ENCODE data around the gene RAPGEF6. TPM values are rescaled to one million over a fixed set of nuclear protein-coding genes. Genes with fewer than 3 reads are reported as not detected.
A peak's percentile ranks its signal among the peaks of the same experiment; 100 is the strongest.

The RAPGEF6 gene
- total and polyA plus RNA-seq, 8 donors, result 1.4 to 43.9 (median 18.1) TPM

DNA sequence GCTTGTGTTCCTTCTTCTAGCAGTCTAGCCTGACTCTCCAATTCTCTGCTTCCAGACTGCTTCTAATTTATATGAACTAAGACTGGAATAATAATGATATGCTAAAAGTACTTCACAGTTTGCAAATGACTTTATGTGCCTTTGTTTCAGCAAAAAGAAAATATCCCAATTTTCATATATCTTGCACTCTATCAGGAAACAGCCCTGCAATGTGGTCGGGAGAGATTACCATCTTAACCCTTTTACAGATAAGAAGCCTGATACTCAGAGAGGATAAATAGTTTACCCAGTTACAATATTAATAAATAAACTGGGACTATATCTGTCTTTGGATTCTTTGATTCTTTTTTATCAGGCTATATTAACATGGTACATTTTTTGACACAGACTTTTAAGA, 245.2 kb downstream of the RAPGEF6 start:
- H3K27me3 ChIP-seq, result no peaks in the 10 kb centered on the region
- 20 to 61% (median 41%) methylated on average over 1 of the region's 1 CpG for WGBS, 5 donors
- no peaks in the 10 kb centered on the region for H3K9me3 ChIP-seq
- no peak overlapping the region for H3K4me3 ChIP-seq
- H3K36me3 ChIP-seq, result peaks cover 0 to 49% (median 30%) of the 10 kb centered on the region in 4 donors
- no peak for DNase-seq
- TF ChIP-seq, protein P1, sequence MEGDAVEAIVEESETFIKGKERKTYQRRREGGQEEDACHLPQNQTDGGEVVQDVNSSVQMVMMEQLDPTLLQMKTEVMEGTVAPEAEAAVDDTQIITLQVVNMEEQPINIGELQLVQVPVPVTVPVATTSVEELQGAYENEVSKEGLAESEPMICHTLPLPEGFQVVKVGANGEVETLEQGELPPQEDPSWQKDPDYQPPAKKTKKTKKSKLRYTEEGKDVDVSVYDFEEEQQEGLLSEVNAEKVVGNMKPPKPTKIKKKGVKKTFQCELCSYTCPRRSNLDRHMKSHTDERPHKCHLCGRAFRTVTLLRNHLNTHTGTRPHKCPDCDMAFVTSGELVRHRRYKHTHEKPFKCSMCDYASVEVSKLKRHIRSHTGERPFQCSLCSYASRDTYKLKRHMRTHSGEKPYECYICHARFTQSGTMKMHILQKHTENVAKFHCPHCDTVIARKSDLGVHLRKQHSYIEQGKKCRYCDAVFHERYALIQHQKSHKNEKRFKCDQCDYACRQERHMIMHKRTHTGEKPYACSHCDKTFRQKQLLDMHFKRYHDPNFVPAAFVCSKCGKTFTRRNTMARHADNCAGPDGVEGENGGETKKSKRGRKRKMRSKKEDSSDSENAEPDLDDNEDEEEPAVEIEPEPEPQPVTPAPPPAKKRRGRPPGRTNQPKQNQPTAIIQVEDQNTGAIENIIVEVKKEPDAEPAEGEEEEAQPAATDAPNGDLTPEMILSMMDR (IDR thresholded peaks at IDR 0.05), result no peak
- TF ChIP-seq POLR2A (IDR thresholded peaks at IDR 0.05) (no peak), EP300 (IDR thresholded peaks at IDR 0.05) (no peak), POLR2AphosphoS5 (IDR thresholded peaks at IDR 0.05) (no peak)
- peaks cover 16 to 47% (median 34%) of the 10 kb centered on the region in 4 donors for H3K4me1 ChIP-seq
- intact Hi-C loops (cut with DNase I; ENCODE audit: low total_unique reads), result no loop called here
- H3K27ac ChIP-seq, result no peak overlapping the region

DNA sequence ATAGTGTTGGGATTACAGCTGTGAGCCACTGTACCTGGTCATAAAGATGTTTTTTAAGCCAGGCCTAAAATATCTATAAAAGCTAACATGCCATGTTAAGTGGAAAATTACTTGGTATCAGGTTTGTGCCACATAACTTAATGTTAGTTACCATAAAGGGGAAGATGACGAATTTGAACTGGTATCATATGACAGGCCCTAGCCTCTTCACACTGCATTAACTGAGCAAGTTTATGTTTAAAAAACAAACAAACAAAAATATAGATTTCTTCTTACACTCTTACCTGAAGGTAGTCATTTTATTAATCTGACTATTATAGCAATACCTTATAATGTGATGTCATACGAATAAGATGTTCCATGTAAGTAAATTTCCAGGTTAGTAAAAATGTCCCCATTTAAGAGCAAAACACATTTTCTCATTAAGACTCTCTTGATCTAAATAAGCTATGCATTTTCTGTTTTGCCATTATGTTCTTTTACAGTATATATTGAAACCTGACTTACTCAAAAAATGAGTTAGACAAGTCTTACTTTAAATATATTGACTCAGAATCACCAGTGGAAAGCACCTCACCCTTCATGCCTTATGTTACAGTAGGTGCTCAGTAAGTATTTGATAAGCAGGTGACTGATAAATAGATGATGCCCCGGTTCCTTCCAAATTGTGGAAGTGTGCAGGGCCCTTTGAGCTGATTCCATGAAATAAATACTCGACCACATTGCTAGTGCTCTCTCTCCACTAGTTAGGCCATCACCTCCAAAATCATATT, 245.7 kb downstream of the RAPGEF6 start:
- H3K27me3 ChIP-seq, result no peaks in the 10 kb centered on the region
- intact Hi-C loops (cut with DNase I; ENCODE audit: low total_unique reads), result no loop called here
- H3K4me1 ChIP-seq, result peaks cover 16 to 41% (median 30%) of the 10 kb centered on the region in 4 donors
- no peak for TF ChIP-seq POLR2A (IDR thresholded peaks at IDR 0.05)
- TF ChIP-seq, protein P1 (IDR thresholded peaks at IDR 0.05), result no peak
- no peak for TF ChIP-seq POLR2AphosphoS5 (IDR thresholded peaks at IDR 0.05)
- TF ChIP-seq EP300 (IDR thresholded peaks at IDR 0.05), result no peak
- no peak for DNase-seq
- peaks cover 0 to 47% (median 29%) of the 10 kb centered on the region in 4 donors for H3K36me3 ChIP-seq
- no peaks in the 10 kb centered on the region for H3K9me3 ChIP-seq
- no peak overlapping the region for H3K4me3 ChIP-seq
- no peak overlapping the region for H3K27ac ChIP-seq
- WGBS, 5 donors, result 76 to 85% (median 83%) methylated on average over 4 of the region's 4 CpGs

DNA sequence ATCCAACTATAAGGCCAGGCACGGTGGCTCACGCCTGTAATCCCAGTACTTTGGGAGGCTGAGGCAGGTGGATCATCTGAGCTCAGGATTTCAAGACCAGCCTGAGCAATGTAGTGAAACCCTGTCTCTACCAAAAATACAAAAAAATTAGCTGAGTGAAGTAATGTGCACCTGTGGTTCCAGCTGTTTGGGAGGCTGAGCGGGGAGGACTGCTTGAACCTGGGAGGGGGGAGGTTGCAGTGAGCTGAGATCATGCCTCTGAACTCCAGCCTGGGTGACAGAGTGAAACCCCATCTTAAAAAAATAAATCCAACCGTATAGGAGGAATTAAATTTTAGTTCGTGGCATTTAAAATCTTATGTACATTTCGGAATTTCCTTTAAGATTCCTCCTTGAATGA, 247.8 kb downstream of the RAPGEF6 start:
- peak overlapping the region in 3 of 5 donors; percentile 1 to 57 (median 44) for H3K27ac ChIP-seq

DNA sequence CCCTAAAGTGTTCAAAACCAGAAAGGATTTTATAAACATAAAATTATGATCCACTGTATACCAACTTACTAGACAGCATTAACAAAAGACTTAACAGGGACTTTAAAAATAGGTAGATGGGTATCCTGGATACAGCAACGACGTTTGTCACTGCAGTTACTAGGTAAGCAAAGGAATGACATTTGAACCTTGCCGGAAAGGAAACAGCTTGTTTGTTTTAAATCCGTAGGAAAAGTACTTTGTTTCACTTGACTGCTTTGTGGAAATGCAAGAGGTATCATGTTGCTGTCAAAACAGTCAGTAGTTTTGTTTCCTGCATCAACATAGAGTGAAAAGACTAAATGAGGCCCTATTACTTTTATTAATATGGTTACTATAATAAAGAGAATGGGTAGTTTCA, 248.2 kb downstream of the RAPGEF6 start:
- Histone ChIP-seq H3K36me3 (peaks cover 0 to 37% (median 23%) of the 10 kb centered on the region in 4 donors), H3K4me3 (no peak overlapping the region), H3K4me1 (peaks cover 2 to 31% (median 24%) of the 10 kb centered on the region in 4 donors), H3K27me3 (no peaks in the 10 kb centered on the region), H3K27ac (peak overlapping the region in 3 of 5 donors; percentile 1 to 57 (median 44)), H3K9me3 (no peaks in the 10 kb centered on the region)
- DNase-seq, result peak in 1 of 2 donors; percentile 71
- no peak for TF ChIP-seq POLR2AphosphoS5 (IDR thresholded peaks at IDR 0.05)
- TF ChIP-seq POLR2A (IDR thresholded peaks at IDR 0.05), result no peak
- no peak for TF ChIP-seq EP300 (IDR thresholded peaks at IDR 0.05)
- TF ChIP-seq, protein P1 (IDR thresholded peaks at IDR 0.05), result no peak
- 12 to 33% (median 22%) methylated on average over 4 of the region's 4 CpGs for WGBS, 5 donors
- intact Hi-C loops (cut with DNase I; ENCODE audit: low total_unique reads), result no loop called here

More for the DNA sequence above, 247.8 kb downstream of the RAPGEF6 start:
- WGBS, 5 donors, result 89 to 96% (median 94%) methylated on average over 6 of the region's 6 CpGs
- Histone ChIP-seq H3K36me3 (peaks cover 0 to 42% (median 26%) of the 10 kb centered on the region in 4 donors), H3K4me3 (no peak overlapping the region), H3K9me3 (no peaks in the 10 kb centered on the region), H3K27me3 (no peaks in the 10 kb centered on the region), H3K4me1 (peaks cover 0 to 31% (median 21%) of the 10 kb centered on the region in 4 donors)
- no peak for DNase-seq
- intact Hi-C loops (cut with DNase I; ENCODE audit: low total_unique reads), result no loop called here
- TF ChIP-seq POLR2A (IDR thresholded peaks at IDR 0.05) (no peak), EP300 (IDR thresholded peaks at IDR 0.05) (no peak), POLR2AphosphoS5 (IDR thresholded peaks at IDR 0.05) (no peak)
- TF ChIP-seq, protein P1 (IDR thresholded peaks at IDR 0.05), result no peak
